ENCODE data around the gene MICAL3.

Gene MICAL3

GRCh38 chr22:17930455-17931313 is 93.7 kb downstream of the MICAL3 start:
- no peak for DNase-seq (ENCODE audit: low spot score)

- no peak for DNase-seq (ENCODE audit: low spot score)
Measured at GRCh38 chr22:17929909-17930308, 94.5 kb downstream of the MICAL3 start.

DNA sequence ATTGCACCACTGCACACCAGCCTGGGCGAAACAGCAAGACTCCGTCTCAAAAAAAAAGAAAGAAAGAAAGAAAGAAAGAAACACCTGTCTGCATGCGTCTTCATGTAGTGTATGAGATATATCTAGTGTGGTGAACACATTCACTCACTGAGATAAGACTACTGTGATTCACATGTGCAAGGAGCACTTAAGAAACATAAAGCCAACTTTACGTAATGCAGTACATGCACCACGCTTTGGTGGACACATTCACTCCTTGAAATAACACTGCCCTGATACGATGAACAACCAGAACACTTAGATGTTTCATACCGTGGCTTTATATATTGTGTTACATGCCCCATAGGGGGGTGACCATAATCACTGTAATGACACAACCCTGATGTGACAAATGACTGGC is 96.0 kb downstream of the MICAL3 start:
- no peak for DNase-seq (ENCODE audit: low spot score)

- no peak for DNase-seq (ENCODE audit: low spot score)
Measured at GRCh38 chr22:17927062-17927461, 97.3 kb downstream of the MICAL3 start.

DNA sequence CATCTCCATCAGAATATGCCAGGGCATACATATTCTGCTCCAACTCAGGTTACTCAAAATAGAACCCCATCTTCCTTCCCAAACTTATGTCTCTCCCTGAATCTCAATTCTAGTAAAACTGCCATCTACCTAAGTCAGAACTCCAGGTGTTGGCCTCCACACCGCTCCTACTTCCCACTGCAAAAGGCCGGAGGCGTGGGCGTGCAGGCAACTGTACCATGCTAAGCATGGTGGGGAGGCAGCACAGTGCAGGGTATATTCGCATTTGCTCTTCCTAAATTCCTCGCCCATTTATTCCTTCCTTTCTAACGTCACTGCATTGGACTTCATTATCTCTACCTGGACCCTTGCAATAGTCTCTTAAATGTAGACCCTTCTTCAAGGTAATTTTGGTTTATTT is 97.8 kb downstream of the MICAL3 start:
- DNase-seq (ENCODE audit: low spot score), result no peak

DNA sequence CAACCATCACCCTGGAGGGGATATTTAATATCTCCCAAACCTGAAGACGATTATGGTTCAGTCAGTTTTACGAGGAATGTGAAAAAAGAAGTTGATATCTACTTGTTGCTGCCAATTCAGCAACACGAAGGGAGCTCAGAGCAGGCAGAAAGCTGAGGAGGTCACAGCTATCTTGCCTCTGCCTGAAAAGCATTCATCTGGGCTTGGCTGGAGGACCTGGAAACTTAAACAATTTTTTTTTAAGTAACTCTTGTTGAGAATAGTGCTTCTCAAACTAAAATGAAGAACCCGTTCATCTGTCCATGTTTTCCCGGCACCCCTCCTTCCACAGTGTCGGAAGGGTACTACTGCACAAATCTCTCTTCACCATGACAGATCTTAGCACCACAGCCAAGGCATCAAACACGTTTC is 98.9 kb downstream of the MICAL3 start:
- no peak for DNase-seq (ENCODE audit: low spot score)

DNA sequence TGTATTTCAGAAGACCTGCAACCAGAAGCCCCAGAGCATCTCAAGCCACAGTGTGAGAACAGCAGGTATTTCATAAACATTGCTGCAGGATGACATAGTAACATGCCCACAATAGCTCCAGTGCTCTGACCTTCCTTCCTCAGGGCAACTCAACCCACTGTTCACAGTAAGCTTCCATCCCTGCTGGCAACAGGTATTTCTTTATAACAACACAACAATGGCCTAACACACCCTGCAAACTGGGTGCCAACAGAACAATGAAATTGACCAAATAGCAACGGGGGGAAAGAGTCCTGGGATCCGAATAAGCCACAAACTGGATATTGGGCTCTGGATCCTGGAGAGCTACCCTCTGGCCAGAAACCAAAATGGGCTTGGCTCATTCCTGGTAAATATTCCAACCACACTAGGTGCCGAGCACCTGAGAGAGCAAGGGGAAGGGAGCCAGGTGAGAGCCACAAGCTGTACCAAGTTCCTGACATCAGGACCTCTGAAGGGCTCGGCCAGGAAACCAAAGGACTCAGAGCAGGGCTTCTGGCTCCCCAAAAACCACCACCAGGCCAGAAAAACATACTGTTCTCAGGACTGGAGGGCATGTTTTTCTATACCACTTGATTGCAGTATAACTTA is 99.5 kb downstream of the MICAL3 start:
- DNase-seq (ENCODE audit: low spot score), result no peak

- no peak for DNase-seq (ENCODE audit: low spot score)
Measured at GRCh38 chr22:17924076-17924475, 100.3 kb downstream of the MICAL3 start.

DNA sequence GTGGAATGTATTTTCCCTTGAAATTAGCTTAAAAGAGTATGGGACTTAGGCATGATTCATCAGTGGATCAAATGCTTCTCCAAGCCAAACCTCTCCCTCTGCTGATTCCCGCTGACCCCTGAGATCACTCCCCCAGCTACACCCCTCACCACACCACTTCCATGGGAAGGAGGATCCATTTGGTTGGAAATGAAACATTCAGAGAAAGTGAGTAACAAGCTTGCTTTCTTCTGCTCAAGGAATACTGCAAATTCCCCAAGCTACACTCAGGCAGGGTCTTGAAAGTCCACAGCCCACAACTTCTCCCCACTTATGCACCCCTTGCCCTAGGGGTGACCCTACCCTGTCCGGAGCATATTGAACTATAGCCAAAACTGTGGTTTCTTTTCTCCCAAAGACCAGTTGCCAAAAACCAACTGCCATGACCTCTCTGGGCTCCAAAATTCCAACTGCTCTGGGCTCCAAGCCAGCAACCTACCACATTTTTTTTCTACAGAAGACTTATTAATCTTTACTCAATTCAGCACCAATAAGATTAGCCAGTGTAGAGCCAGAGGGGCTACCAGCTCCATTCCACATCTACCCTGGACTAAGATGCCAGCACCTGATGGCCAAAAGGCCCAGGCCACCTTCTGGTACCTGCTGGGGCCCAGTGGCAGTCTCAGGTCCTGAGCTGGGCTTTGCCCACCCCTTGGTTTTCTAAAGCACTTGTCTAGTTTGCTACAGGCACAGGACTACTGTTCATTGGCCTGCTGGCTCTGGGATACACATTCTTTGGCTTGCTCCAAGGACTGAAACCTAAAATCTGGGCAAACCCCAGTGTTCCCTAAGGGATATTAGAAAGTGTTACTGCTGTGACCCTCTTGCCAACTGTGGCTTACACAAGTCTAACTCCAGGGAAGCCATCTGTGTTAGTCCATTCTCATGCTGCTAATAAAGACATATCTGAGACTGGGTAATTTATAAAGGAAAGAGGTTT is 101.1 kb downstream of the MICAL3 start:
- no peak for DNase-seq (ENCODE audit: low spot score)

DNA sequence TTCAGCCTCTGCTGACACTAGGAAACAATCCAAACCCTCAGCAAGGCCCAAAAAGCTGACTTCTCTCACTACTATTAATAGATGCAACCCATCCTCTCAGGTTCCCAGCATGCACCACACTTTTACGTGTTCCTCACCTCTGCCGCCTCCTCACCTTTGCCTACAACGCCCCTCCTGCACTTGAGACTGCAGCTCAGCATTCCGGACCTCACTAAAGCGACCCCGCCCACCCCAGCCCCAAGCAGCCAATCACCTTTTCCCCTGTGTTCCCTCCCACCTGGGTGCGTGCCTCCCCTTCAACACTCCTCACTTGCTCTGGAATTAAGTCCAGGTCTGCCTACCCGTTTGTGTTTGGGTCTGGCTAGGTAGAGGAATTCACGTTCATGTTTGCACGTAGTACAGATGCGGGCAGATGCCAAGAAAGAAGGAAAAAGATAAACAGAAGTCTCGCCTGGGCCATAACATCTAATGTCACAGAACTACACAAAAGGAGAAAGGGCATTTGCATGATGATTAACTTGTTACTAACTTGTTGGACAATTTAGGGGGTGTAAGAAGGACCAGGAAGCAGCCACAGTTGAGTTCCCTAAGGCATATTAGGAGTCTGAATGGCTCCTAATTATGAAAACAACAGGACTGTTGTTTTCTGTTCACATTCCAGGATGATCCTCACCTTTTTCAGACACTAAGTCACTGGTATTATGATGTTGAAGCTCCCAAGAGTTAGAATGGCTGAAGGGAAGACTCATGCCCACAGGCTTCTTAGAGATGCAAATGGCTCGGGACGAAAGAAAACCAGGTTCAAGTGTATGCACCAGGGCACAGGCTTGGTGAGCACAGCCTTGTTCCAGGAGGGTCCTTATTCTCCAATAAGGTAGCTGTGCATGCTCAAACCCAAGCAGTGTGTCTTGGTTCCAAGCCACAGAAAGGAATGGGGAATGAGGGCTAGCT is 102.2 kb downstream of the MICAL3 start:
- peak; percentile 47 for DNase-seq (ENCODE audit: low spot score)

DNA sequence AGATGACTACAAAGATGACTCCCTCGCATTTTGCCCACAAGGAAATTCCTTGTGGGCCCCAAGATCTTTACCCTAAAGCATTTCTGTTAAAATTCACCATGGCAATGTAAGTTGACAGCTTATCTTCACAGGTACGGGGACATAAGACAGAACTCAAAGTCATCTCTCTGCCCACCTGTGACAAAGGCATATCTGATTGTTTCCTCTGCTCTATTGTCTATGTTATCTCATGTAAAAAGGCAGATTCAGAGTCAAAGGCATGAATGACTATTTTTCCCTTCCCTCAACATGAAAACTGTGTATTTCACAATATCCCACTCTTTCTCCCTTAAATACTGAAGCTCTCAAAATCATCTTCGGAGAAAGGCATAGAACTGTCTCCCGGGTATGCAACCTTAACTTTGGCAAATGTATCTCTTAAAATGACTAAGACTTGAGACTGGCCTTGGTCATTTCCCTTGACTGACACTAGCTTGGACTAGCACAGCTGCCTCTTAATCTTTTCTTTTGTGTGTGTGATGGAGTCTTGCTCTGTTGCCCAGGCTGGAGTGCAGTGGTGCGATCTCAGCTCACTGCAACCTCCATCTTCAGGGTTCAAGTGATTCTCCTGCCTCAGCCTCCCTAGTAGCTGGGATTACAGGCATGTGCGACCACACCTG is 103.2 kb downstream of the MICAL3 start:
- no peak for DNase-seq (ENCODE audit: low spot score)

- DNase-seq (ENCODE audit: low spot score), result no peak
Measured at GRCh38 chr22:17920145-17920605, 104.2 kb downstream of the MICAL3 start.

DNA sequence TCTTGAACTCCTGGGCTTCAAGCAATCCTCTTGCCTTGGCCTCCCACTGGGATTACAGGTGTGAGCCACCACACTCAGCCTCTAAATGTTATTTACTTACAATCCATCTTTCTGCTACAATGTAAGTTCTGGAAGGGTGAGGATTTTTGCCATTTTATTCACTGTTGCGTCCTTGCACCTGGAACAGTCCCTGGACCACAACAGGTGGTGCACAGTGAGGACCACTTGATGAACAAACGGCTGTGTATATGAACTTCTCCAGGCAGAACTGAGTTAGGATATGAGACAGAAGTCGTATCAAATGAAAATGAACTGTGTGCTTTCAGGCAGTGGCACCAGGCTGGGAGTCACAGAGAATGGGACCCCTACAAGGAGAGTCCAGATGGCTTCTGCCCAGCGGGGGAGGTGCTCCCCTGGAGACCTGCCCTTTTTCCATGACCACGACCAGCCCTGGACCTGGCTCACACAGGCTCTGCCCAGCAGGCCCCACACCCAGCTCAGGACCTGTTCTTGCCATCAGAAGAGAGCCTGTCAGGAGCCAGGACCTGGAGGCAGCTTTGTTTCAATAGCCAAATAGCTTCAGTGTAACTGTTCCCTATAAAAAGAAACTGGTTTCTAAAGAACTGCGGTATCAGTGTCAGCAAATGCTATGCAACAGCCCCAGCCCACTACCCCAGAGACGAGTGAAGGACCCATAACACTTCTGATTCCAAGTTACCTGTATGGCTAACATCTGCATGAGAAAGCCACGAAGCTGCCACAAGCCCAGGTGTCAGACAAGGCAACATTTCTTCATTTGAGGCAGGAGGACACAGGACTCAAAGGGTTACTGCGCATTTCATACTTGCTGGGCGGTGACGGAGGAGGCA is 104.9 kb downstream of the MICAL3 start:
- DNase-seq (ENCODE audit: low spot score), result no peak

GRCh38 chr22:17918840-17919239 is 105.5 kb downstream of the MICAL3 start:
- no peak for DNase-seq (ENCODE audit: low spot score)

- no peak for DNase-seq (ENCODE audit: low spot score)
Measured at GRCh38 chr22:17917490-17917983, 106.8 kb downstream of the MICAL3 start.

- DNase-seq (ENCODE audit: low spot score), result no peak
Measured at GRCh38 chr22:17916226-17916889, 108.0 kb downstream of the MICAL3 start.

DNA sequence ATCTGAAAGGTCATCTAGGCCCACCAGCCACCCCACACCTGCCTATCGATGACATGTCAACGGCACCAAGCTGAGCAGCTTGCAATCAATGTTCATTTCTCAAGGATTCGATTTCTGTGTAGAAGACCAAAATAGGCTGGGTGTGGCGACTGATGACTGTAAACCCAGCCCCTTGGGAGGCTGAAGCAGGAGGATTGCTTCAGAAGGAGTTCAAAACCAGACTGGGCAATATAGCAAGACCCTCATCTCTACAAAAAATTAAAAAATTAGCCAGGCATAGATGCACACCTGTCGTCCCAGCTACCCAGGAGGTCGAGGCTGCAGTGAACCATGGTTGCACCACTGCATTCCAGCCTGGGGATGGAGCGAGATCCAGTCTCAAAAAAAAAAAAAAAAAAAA is 108.7 kb downstream of the MICAL3 start:
- no peak for DNase-seq (ENCODE audit: low spot score)

DNA sequence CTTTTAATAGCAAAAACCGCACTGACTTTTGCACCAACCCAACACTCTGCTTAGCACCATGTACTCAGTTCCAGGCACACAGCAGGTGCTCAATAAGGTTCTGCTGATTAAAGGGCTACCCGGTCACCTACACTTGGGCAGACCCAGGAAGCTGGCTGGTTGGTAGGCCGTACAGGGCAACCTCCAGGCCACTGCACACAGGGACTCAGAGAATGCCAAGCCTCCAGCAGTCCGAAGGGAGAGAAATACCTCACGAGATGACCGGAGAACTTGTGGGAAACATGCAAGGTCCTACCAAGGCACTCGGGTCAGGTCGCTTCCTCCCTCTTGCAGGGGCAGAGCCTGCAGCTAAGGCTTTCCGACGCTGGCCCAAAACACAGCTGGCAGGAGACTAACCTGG is 109.2 kb downstream of the MICAL3 start:
- no peak for DNase-seq (ENCODE audit: low spot score)

DNA sequence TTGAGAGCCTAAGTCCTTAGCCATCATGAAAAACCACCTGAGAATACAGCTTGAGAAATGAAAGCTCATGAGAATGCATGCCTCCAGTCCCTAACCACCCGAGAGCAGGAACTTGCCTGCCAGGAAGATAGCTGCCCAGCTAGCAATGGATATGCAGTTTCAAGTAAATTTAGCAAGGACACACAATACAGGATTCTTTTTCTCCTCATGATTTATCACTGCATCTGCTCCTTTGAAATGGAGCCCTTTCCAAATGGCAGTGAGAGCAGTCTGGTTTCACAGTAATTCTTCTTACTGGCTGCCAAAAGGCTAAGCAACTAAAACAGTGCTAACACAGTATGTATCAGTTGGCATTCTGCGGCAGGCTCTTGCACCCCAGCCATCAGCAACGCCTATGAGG is 109.9 kb downstream of the MICAL3 start:
- peak; percentile 47 for DNase-seq (ENCODE audit: low spot score)

All from putamen (tissue), 1 donor.